K562 (cell line): ENCODE measurements around the gene KAT5. TPM values are rescaled to one million over a fixed set of nuclear protein-coding genes. Genes with fewer than 3 reads are reported as not detected.

Experiments
- ATAC-seq: fragments of 200-7000 bp; cut with Tn5 transposase; 3 replicates; pipeline ENCODE4 v1.9.1; 2020; ENCODE audit warnings: moderate library complexity
- BruUV-seq: library from RNA; stranded (reverse); fragments of 400-500 nt; replicated peaks from 2 replicates; lab custom pipeline; 2021; lab: Mats Ljungman, UMichigan
- CTCF ChIA-PET: fragments of 300-600 bp; formaldehyde crosslinking; extraction: SDS; loops from one replicate; lab custom pipeline; 2021; ENCODE audit warnings: low intra/inter-chr PET ratio; lab: Yijun Ruan, JAX
- POLR2A ChIA-PET: fragments of 300-600, 350-650 bp; sonication (Branson Sonifier 250); formaldehyde crosslinking; extraction: SDS; loops from one replicate; lab custom pipeline; 2021; ENCODE audit warnings: antibody characterized with exemption, inconsistent platforms; lab: Yijun Ruan, JAX
- DNase-seq, 4 experiments: peaks; one replicate each; pipeline versions ENCODE4 v3.0.0 to v3.0.0-alpha.2; 2011 to 2018; ENCODE audit warnings: low spot score in 3 of 4, mixed read lengths in 3 of 4; ENCODE audit errors: extremely low read depth in 1 of 4
- FAIRE-seq: peaks from 2 replicates; lab custom pipeline; 2011; peaks lifted over from hg19 to GRCh38; lab: Jason Lieb, UNC
- H2AFZ ChIP-seq: 2 replicates; pipeline ENCODE4 v1.6.0; 2011; ENCODE audit warnings: low read depth, low read length, control low read depth, inconsistent platforms
- H3K27ac ChIP-seq: fragments of 200-600 bp; 3 replicates; pipeline ENCODE4 v1.8.0; 2011; ENCODE audit warnings: low read depth, mild to moderate bottlenecking, control low read depth, inconsistent platforms, low read length, moderate library complexity, mixed read lengths; ENCODE audit errors: extremely low read depth
- H3K27me3 ChIP-seq, 2 experiments: fragments of 300-600 bp in 1 of 2; 2 replicates in 1 of 2; 3 replicates in 1 of 2; pipeline versions ENCODE4 v1.6.0 to v1.8.0; 2011; ENCODE audit warnings: inconsistent platforms in 2 of 2, low read length in 2 of 2, mild to moderate bottlenecking in 1 of 2, mixed read lengths in 1 of 2, moderate library complexity in 1 of 2; ENCODE audit not compliant: control insufficient read depth in 2 of 2, insufficient read depth in 2 of 2
- H3K36me3 ChIP-seq: fragments of 300-600 bp; 3 replicates; pipeline ENCODE4 v1.8.0; 2011; ENCODE audit warnings: mild to moderate bottlenecking, low read length, inconsistent platforms; ENCODE audit not compliant: control insufficient read depth, insufficient read depth
- H3K4me1 ChIP-seq, 2 experiments: fragments of 200-600 bp in 1 of 2; replicated peaks in 1 of 2; 2 replicates in 1 of 2; 3 replicates in 1 of 2; pipeline versions ENCODE4 v1.5.1 to v1.8.0; 2011; ENCODE audit warnings: inconsistent platforms in 2 of 2, low read length in 2 of 2, mild to moderate bottlenecking in 1 of 2, mixed read lengths in 1 of 2, moderate library complexity in 1 of 2; ENCODE audit not compliant: control insufficient read depth in 2 of 2, insufficient read depth in 2 of 2
- H3K4me2 ChIP-seq: 2 replicates; pipeline ENCODE4 v1.6.1; 2011; ENCODE audit warnings: low read length, control low read depth, inconsistent platforms, mixed read lengths; ENCODE audit not compliant: insufficient read depth
- H3K4me3 ChIP-seq: fragments of 200-600 bp; sonication (generic), shearing (Covaris generic); 2 replicates; pipeline ENCODE4 v1.5.1; 2016; ENCODE audit warnings: control low read depth, inconsistent platforms
- H3K79me2 ChIP-seq: fragments of 200-600 bp; 3 replicates; pipeline ENCODE4 v1.8.0; 2011; ENCODE audit warnings: low read length, inconsistent platforms; ENCODE audit not compliant: control insufficient read depth, insufficient read depth
- H3K9ac ChIP-seq, 2 experiments: 2 replicates each; pipeline versions ENCODE4 v1.6.0 to v1.6.1; 2011; ENCODE audit warnings: low read depth in 2 of 2, low read length in 2 of 2, control low read depth in 1 of 2, inconsistent platforms in 1 of 2, mild to moderate bottlenecking in 1 of 2, mixed read lengths in 1 of 2; ENCODE audit not compliant: insufficient read depth in 1 of 2
- H3K9me1 ChIP-seq: one replicate; pipeline ENCODE4 v1.6.0; 2011; ENCODE audit warnings: inconsistent platforms, mild to moderate bottlenecking, low read length, moderate library complexity; ENCODE audit not compliant: control insufficient read depth, insufficient read depth
- H3K9me3 ChIP-seq: replicated peaks from 2 replicates; pipeline ENCODE4 v1.5.1; 2011; ENCODE audit warnings: low read depth, low read length, inconsistent platforms; ENCODE audit not compliant: control insufficient read depth, insufficient read depth
- H4K20me1 ChIP-seq: replicated peaks from 2 replicates; pipeline ENCODE4 v1.6.1; 2011; ENCODE audit warnings: low read length, inconsistent platforms, mixed read lengths; ENCODE audit not compliant: control insufficient read depth, insufficient read depth
- CBX2 ChIP-seq: fragments of 200-600 bp; sonication (generic); IDR thresholded peaks from one replicate; pipeline ENCODE4 v1.6.1; 2012; ENCODE audit warnings: mild to moderate bottlenecking, low read length, inconsistent platforms; ENCODE audit not compliant: insufficient read depth, poor library complexity, severe bottlenecking
- GABPA ChIP-seq: fragments of 200-800 bp; sonication (Bioruptor generic); conservative IDR thresholded peaks from 2 replicates; pipeline ENCODE4 v1.6.1; 2016; ENCODE audit warnings: low read depth, missing genetic modification characterization, missing compliant biosample characterization
- MEIS2 ChIP-seq: fragments of 450-650 bp; IDR thresholded peaks from 2 replicates; pipeline ENCODE4 v1.6.1; 2014; ENCODE audit warnings: mild to moderate bottlenecking; ENCODE audit not compliant: partially characterized antibody
- POU5F1 ChIP-seq: fragments of 150-350 bp; IDR thresholded peaks from 2 replicates; pipeline ENCODE4 v1.6.1; 2014; ENCODE audit warnings: borderline replicate concordance, low read length, low read depth, mild to moderate bottlenecking; ENCODE audit not compliant: partially characterized antibody
- RBM25 ChIP-seq: fragments of 200-400 bp; formaldehyde crosslinking; IDR thresholded peaks from 2 replicates; pipeline ENCODE4 v1.6.1; 2018; ENCODE audit warnings: low read length, low read depth, moderate library complexity; ENCODE audit not compliant: severe bottlenecking
- RFX7 ChIP-seq: fragments of 250-450 bp; sonication (Bioruptor Pico); IDR thresholded peaks from 2 replicates; pipeline ENCODE4 v1.5.1; 2021; ENCODE audit warnings: mild to moderate bottlenecking
- TCFL5 ChIP-seq: fragments of 250-450 bp; sonication (Bioruptor Pico); conservative IDR thresholded peaks from 2 replicates; pipeline ENCODE4 v1.6.1; 2021; ENCODE audit warnings: mild to moderate bottlenecking, moderate library complexity, matching md5 sums
- ZBTB17 ChIP-seq: fragments of 450-650 bp; formaldehyde crosslinking; IDR thresholded peaks from 2 replicates; pipeline ENCODE4 v1.4.0; 2020; ENCODE audit warnings: mild to moderate bottlenecking
- ZNF121 ChIP-seq: sonication (generic); formaldehyde crosslinking; conservative IDR thresholded peaks from 2 replicates; pipeline ENCODE4 v1.8.0; 2022; ENCODE audit warnings: missing genetic modification reagents
- ZNF274 ChIP-seq: IDR thresholded peaks from 2 replicates; pipeline ENCODE4 v1.6.1; 2011; ENCODE audit warnings: low read depth, mild to moderate bottlenecking, low read length, moderate library complexity, borderline replicate concordance
- WGBS: fragments of 100-300 bp; shearing (Covaris generic); methylation state at CpG from one replicate; pipeline ENCODE4 v1.1.6; 2016; ENCODE audit warnings: low coverage, mixed read lengths; ENCODE audit not compliant: insufficient coverage; ENCODE audit errors: missing lambda C conversion rate; 5-methylcytosine and 5-hydroxymethylcytosine counted together
- in situ Hi-C: fragments of 300-500 bp; cut with MboI; formaldehyde crosslinking; loops from 4 replicates; pipeline ENCODE4 v1.15.0; 2018; ENCODE audit warnings: inconsistent platforms, mixed read lengths
- intact Hi-C: fragments of 100-400 bp; cut with micrococcal nuclease; formaldehyde crosslinking; loops from 2 replicates; pipeline ENCODE4 v1.14.2; 2022
- polyA plus RNA-seq, 8 experiments: library from polyadenylated mRNA; depleted of rRNA in 4 of 8; stranded (reverse) in 5 of 8; unstranded in 3 of 8; fragments of >200 nt; fragmentation: Nextera tagmentation in 2 of 8; fragmentation: Illumina TruSeq in 1 of 8; extraction: Ambion mirVana in 2 of 8; extraction: Trizol in 1 of 8; gene quantifications; 2 replicates each; pipeline versions ENCODE4 v1.2.1 to v1.2.3, GENCODE V29; 2011 to 2014; ENCODE audit warnings: inconsistent platforms in 1 of 8, missing spikeins in 1 of 8
- total RNA-seq, 7 experiments: library from RNA; depleted of rRNA in 6 of 7; stranded (reverse); fragments of >200 nt in 6 of 7; fragmentation: Illumina TruSeq in 2 of 7; extraction: Trizol in 2 of 7; gene quantifications; 2 replicates each; pipeline versions ENCODE4 v1.2.1 to v1.2.3, GENCODE V29; 2011 to 2021; ENCODE audit warnings: low replicate concordance in 1 of 7
- TF ChIP-seq, protein P1 (sequence below): fragments of 450-650 bp; formaldehyde crosslinking; conservative IDR thresholded peaks from 2 replicates; pipeline ENCODE4 v1.4.0; 2022; ENCODE audit warnings: mild to moderate bottlenecking, missing genetic modification characterization
- TF ChIP-seq, protein P2 (sequence below): sonication (generic); formaldehyde crosslinking; IDR thresholded peaks from 2 replicates; pipeline ENCODE4 v1.8.0; 2022; ENCODE audit warnings: missing genetic modification reagents, mild to moderate bottlenecking, borderline replicate concordance
- TF ChIP-seq, protein P3 (sequence below): sonication (generic); formaldehyde crosslinking; IDR thresholded peaks from 2 replicates; pipeline ENCODE4 v1.5.0; 2020; ENCODE audit warnings: missing genetic modification reagents

Gene KAT5
- total and polyA plus RNA-seq, 9 of the 15 experiments (the other 6 are each of a cell fraction or from before 2014, with no cell fraction given) = 3.6 to 76.8 (median 52.7) TPM

DNA sequence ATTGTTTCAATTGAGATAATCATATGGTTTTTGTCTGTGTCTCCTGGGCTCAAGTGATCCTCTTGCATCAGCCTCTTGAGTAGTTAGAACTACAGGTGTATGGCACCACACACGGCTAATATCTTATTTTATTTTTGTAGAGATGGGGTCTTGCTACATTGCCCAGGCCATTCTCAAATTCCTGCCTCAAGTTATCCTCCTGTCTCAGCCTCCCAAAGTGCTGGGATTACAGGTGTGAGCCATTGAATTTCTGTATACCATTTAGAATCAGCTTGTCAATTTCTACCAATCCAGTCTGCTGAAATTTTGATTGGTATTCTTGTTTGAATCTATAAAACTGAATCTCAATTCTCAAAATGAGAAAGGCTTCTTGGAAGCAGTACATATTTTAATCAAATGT is 10.4 kb upstream of the KAT5 start:
- no peak for FAIRE-seq
- Histone ChIP-seq H3K36me3 (no peaks in the 10 kb centered on the region), H3K9me1 (no peaks in the 10 kb centered on the region), H3K9me3 (no peaks in the 10 kb centered on the region), H3K4me3 (no peak overlapping the region), H3K4me1 (peaks cover 3 to 10% of the 10 kb centered on the region in 2 experiments; a peak in 2 of 5 replicates), H3K27me3 (peaks cover 0 to 2% of the 10 kb centered on the region in 2 experiments; a peak in 2 of 5 replicates), H3K4me2 (no peak overlapping the region), H3K9ac (no peak overlapping the region), H3K79me2 (no peaks in the 10 kb centered on the region), H2AFZ (no peak overlapping the region), H4K20me1 (0 out of 2 replicates have a peak, but pooled peaks cover 3% of the 10 kb centered on the region), H3K27ac (no peak overlapping the region)
- CTCF ChIA-PET = no interaction called here
- DNase-seq = no peak
- intact Hi-C loops (no loop called here), in situ Hi-C loops (no loop called here)
- POLR2A ChIA-PET = interaction anchor here (0.9 kb wide), 1 partner anchor 10 kb away, joined by 4 read pairs; no protein-coding TSS in a partner anchor
- WGBS = 11% methylated on average over 1 of the region's 1 CpG
- ATAC-seq = no peak
- BruUV-seq = no TSS peak
- TF ChIP-seq RBM25 = peak; percentile 64
- no peak for TF ChIP-seq TCFL5 (CRISPR knock-in tag)
- no peak for TF ChIP-seq MEIS2
- no peak for TF ChIP-seq ZBTB17 (CRISPR knock-in tag)
- no peak for TF ChIP-seq GABPA (tag)
- TF ChIP-seq, protein P1, sequence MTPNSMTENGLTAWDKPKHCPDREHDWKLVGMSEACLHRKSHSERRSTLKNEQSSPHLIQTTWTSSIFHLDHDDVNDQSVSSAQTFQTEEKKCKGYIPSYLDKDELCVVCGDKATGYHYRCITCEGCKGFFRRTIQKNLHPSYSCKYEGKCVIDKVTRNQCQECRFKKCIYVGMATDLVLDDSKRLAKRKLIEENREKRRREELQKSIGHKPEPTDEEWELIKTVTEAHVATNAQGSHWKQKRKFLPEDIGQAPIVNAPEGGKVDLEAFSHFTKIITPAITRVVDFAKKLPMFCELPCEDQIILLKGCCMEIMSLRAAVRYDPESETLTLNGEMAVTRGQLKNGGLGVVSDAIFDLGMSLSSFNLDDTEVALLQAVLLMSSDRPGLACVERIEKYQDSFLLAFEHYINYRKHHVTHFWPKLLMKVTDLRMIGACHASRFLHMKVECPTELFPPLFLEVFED (CRISPR knock-in tag) = no peak
- TF ChIP-seq, protein P2, sequence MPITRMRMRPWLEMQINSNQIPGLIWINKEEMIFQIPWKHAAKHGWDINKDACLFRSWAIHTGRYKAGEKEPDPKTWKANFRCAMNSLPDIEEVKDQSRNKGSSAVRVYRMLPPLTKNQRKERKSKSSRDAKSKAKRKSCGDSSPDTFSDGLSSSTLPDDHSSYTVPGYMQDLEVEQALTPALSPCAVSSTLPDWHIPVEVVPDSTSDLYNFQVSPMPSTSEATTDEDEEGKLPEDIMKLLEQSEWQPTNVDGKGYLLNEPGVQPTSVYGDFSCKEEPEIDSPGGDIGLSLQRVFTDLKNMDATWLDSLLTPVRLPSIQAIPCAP (CRISPR knock-in tag) = no peak
- no peak for TF ChIP-seq ZNF274
- TF ChIP-seq, protein P3, sequence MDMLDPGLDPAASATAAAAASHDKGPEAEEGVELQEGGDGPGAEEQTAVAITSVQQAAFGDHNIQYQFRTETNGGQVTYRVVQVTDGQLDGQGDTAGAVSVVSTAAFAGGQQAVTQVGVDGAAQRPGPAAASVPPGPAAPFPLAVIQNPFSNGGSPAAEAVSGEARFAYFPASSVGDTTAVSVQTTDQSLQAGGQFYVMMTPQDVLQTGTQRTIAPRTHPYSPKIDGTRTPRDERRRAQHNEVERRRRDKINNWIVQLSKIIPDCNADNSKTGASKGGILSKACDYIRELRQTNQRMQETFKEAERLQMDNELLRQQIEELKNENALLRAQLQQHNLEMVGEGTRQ = no peak
- no peak for TF ChIP-seq RFX7 (CRISPR knock-in tag)
- TF ChIP-seq CBX2 = peak; percentile 20
- TF ChIP-seq POU5F1 = no peak
- TF ChIP-seq ZNF121 (CRISPR knock-in tag) = peak; percentile 63
